Ramos (cell line): ENCODE data around the gene KRT39.
"Not testable (repeated sequence)": the region's sequence is repeated elsewhere in the genome, so short reads cannot be mapped to it uniquely, and the experiment has no call there.

Experiments used
- in situ Hi-C: fragments of 300-500 bp; cut with MboI; formaldehyde crosslinking; loops from one replicate; pipeline ENCODE4 v1.14.3; 2022; ENCODE audit warnings: low sequenced_read_pairs; ENCODE audit not compliant: unreplicated experiment

The KRT39 gene

DNA sequence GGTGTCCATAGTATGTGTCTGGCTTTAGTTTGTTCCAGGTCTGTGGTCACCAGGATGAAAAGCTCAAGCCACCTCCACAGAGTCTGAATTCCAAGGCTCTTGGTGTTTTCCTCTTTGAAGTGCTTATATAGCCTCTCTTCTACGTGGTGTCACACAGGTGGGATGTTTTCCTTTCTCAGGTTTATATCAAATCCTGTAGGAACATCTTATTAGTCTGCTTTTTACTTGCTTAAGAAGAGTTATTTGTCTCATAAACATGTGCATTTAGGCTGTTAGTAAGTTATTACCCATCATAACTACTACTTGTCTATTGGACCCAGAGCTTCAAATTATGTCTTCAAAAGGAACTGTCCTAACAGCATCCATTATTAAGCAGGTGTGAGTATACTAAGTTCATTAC lies at the start of gene KRT39:
Gene KRT39 (minus strand): TSS at position 101 of the 400 bp plus-strand sequence. CDS start 92 bp downstream, at position 9.
- in situ Hi-C loops, result no loop called here

DNA sequence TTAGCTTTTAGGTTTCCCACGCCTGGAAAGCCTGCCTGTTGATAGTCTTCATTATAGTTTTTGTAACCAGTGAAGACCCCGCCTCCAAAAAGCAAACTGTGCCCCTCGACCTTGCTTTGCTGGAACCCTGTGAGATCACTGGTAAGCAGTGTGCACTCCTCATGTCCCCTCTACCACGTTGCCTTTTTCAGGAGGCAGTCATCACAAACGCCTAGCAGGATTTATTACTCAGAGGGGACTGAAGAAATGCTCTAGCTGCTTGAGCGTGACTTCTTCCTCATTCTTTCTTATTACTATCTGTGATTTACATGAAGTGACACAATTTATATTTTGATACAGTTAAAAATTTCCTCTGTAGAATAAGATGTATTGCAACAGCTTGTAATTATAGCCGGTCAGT lies 48.7 kb upstream of the KRT39 start:
- in situ Hi-C loops, result no loop called here

DNA sequence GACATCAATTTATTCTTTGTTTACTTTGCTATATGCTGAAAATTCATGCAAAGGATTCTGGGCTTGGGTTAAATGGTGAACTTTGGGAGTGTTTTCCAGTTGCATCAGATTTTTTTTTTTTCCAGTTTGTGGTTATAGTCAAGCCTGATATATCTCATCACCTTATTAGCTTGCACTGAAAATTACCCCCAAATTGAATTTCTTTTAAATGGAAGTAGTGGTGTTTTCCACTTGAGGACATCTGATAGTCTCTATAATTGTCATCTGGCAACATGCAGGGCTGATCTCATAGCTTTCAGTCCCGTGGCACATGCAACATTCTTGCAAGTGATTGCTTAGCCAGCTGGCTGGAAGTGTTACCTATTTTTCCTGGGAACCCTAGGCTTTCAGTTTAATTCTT lies 46.9 kb upstream of the KRT39 start:
- in situ Hi-C loops, result no loop called here

DNA sequence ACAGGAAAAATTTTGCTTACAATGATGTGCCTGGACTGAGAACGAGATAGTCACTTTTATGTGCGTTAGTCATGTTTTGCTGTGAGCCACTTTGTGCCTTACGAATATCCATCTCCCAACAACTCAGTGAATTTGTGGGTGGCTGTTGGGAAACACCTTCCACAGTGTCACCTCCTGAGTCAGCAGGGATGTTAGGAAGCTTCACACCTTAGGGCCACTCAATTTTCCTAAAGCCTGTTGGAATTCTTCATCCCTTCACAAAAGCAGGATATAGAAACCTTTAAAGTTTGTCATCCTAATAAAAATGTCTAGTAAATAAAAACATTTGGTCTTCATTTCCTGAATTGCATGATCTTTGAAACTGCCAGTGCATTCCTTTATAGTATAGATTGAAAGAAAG lies 46.4 kb upstream of the KRT39 start:
- in situ Hi-C loops, result no loop called here

DNA sequence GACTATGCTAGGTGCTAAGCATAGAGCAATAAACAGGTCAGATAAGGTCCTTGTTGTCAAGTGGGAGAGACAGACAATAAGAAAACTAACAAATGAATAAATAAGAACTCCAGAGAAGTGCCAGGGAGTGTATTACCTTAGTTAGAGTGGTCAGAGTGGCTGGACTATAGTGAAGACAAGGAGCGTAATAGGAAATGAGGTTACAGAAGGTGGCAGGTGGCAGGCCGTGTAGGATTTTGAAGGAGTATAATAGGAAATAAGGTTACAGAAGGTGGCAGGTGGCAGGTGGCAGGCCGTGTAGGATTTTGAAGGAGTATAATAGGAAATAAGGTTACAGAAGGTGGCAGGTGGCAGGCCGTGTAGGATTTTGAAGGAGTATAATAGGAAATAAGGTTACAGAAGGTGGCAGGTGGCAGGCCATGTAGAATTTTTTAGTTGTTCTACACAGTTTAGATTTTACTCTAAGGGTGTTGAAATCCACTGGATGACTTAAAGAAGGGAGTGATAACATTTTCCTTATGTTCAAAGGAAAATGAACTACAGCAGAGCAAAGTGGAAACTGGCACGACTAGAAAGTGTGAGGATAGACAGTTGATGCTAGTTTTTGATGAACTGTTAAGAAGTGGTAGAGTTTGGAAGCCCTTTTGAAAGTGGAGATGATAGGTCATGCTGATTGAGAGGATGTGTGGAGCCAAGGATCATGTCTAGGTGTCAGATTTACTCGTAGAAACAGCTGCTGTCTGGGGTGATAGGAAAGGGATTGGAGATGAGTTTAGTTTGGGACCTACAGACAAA lies 45.8 kb upstream of the KRT39 start:
- in situ Hi-C loops, result no loop called here

DNA sequence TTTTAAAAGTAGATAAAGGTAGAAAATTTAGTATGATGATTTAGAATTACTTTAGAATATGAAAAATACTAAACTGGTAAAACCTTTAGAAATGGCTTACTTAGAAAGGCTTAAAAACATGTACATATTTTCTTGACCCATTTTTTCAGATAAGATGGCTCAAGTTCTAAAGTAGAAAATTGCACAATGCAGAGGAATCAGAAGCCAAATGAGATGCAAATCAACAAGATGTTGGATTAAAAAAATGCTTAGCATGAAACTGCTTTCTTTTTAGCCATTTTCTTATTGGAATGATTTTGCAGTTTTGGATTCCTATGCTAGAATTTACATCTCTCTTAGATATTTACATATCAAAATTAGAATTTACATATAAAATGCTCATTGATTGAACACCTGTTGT lies 43.7 kb upstream of the KRT39 start:
- in situ Hi-C loops, result no loop called here

DNA sequence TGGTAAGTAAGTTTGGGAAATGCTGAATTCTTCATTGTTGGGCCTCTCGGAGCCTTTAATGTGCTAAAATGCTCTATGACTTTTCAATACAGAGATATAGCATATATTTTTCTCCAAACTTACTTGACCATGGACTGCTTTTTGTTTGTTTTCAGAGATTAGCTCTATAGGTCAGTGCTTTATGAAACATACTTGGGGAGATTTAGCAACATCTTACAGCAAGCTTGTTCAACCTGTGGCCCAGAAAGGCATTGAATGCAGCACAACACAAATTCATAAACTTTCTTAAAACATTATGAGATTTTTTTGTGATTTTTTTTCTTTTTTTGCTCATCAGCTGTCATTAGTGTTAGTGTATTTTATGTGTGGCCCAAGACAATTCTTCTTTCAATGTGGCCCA lies 43.2 kb upstream of the KRT39 start:
- in situ Hi-C loops, result no loop called here

DNA sequence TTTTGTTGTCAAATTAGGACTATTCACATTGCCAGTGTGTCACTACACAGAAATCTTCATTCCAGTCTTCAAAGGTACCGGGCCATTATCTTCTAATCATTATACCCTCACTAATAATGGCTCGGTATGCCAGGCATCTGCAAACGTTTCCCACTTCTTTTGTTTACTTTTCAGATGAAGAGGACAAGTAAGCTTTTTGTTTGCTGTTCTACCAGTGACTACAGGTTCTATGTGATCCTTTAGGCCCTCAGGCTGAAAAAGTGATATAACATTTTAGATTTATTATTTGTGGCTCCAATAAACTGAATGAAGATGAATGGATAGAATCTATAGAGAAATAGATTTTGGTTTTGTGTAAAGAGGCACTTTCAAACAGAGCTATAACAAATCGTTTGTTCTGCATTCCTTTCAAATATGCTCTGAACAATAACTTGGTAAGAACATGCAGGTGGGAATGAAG lies 42.6 kb upstream of the KRT39 start:
- in situ Hi-C loops, result no loop called here

DNA sequence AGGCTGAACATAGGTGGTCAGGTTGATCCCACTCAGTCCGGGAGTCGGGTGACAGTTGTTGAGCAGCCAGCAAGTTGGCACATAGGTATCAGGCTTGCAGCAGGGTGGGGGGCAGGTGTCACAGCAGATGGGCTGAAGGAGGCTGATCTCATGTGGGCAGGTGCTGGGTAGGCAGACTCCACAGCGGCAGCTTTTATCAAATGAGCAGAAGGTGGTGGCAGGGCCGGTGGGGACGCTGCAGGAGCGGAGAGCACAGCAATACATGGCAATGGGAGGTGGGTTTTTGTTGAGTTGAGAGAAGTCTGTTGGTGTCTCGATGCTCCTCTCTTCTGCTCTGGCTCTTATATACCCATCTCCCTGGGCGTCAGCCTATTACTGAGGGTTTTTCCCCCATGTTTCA lies 42.1 kb upstream of the KRT39 start, which contains the start of gene KRTAP3-1:
Gene KRTAP3-1 (minus strand): TSS at position 318 of the 400 bp plus-strand sequence. CDS start 54 bp downstream, at position 264.
- in situ Hi-C loops, result no loop called here

DNA sequence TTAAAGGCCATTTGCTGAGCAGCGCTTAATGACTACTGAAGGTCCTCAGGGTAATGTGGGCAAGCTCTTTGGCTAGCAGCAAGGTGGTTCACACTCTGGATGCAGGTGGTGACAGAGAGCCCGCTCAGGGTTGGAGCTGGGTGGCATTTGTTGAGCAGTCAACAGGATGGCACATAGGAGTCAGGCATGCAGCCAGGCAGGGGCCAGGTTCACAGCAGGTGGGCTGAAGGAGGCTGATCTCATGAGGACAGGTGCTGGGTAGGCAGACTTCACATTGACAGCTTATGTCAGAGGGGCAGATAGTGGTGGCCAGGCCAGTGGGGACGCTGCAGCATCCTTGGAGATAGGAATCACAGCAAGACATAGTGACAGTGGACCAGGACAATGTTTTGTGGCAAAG lies 37.6 kb upstream of the KRT39 start:
- in situ Hi-C loops, result no loop called here

DNA sequence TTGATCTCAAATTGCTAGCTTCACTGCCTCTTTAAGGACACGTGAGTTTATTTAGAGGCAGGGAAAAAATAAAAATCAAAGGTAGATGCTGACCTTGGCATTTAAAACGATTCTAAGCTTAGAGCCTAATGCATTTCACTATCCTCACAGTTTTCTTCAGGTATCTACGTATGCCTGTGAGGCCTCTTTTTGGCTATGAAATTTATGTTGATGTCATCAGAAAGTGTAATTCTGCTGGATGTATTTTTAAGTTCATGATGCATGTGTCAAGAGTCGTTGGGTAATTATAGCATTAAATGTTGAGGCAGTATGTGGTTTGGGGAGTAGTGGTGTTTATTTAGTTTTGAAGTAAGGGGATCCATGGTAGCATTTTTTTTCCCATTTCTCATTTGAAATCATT lies 37.2 kb upstream of the KRT39 start:
- in situ Hi-C loops, result no loop called here

DNA sequence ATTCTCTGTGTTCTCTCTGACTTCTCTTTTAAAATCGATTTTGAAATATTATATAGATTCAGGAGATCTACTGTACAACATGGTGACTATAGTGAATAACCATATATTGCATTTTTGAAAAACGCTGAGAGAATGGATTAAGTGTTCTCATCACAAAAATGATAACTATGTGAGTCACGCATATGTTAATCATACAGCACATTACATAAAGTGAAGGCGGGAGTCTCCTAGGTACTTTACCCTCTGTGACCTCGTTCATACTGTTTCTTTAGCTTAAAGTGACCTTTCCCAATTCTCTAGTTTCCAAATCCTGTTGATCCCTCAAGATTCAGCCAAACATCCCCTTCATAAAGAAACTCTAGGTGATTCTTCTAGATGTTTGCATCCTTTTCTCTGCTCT lies 36.1 kb upstream of the KRT39 start:
- in situ Hi-C loops, result no loop called here

DNA sequence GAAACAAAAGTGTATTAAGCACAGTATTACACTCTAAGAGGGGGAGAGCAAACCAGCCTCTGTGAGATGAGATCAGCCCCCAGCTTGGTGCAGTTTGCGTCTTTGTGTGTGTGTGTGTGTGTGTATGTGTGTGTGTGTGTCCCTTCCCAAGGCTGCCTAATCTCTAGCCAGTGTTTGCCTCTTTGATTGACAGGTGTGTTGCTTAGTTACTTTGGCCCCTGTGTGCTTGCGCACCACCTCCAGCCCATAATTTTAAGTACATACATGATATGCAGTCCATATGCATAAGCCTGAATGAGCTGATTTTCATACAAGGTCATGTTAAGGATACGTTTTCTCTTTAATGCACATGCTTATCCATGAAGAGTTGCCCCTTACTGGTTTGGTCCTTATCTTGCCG lies 35.0 kb upstream of the KRT39 start:
- in situ Hi-C loops, result no loop called here

DNA sequence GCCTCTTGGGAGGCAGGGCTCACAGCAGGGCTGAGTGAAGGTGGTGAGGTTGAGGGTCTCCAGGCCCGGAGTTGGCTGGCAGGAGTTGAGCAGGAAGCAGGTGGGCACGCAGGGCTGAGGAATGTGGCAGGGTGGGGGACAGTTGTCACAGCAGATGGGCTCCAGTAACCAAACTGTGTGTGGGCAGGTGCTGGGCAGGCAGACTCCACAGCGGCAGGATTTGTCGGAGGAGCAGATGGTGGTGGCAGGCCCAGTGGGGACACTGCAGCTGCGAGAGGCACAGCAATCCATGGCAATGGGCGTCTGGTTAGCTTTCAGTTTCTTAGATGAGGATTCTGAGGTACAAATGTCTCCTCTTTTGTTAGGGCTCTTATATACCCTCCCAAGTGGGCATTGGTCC lies 32.8 kb upstream of the KRT39 start, which contains the start of gene KRTAP3-2:
Gene KRTAP3-2 (minus strand): TSS at position 344 of the 400 bp plus-strand sequence. CDS start 53 bp downstream, at position 291.
- in situ Hi-C loops, result not testable (repeated sequence)

DNA sequence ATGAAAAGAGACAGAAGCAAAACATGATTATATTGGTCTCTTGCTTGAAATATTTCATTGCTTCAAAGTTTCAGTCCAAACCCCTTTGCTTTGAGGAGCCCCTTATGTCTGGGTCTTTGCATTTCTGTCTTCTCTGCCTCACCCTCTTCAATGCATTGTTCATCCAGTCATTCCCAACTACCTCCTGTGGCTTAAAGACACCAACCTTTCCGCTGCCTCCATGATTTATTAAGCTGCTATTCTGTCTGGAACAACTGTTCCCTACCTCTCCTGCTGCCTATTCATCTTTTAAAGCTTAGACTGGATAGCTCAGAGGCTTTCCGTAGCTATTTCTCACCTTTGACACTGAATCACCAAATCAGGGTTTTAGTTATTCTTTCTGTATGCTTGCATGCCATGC lies 30.6 kb upstream of the KRT39 start:
- in situ Hi-C loops, result no loop called here

DNA sequence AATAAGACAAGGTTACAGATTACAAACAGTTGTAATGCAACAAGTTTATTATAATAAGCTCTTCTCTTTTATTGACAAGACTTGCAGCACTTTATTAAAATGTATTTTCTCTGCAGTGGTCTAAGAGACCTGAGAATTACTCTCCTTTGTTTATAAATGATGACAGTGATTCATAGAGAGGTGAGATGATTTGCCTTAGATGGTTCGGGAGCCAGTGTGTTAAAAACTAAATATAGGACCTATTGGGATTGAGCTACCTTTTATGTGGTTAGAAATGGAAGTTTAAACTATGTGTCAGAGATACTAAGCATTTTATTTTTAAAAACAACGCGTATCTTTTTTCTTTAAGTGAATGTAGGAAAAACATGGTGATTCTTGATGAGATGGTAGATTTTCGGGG lies 30.1 kb upstream of the KRT39 start:
- in situ Hi-C loops, result no loop called here

DNA sequence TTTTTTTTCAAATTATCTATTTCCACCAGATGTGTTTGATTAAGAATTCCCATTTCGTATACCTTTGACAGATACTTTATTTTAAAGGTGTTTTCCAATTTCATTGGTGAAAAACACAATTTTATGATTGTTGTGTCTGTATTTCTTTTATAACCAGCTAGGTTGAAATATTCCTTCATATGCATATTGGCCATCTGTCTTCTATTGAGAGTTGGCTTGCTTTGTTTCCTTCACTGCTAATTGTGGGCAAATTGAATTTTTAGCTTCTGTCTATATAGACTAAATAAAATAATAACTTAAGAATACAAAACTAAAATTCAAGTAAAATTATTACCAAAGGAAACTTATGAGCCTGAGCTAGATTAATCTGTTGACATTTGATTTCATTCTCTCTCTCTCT lies 28.4 kb upstream of the KRT39 start:
- in situ Hi-C loops, result no loop called here

DNA sequence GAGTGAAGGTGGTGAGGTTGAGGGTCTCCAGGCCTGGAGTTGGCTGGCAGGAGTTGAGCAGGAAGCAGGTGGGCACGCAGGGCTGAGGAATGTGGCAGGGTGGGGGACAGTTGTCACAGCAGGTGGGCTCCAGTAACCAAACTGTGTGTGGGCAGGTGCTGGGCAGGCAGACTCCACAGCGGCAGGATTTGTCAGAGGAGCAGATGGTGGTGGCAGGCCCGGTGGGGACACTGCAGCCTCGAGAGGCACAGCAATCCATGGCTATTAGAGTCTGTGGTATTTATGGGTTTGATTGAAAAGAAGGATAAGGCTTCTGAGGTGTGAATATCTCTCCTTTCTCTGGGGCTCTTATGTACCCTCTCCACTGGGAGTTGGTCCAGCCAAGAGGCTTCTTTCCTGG lies 27.1 kb upstream of the KRT39 start, which contains the start of gene KRTAP3-3:
Gene KRTAP3-3 (minus strand): TSS at position 326 of the 400 bp plus-strand sequence. CDS start 67 bp downstream, at position 259.
- in situ Hi-C loops, result no loop called here

DNA sequence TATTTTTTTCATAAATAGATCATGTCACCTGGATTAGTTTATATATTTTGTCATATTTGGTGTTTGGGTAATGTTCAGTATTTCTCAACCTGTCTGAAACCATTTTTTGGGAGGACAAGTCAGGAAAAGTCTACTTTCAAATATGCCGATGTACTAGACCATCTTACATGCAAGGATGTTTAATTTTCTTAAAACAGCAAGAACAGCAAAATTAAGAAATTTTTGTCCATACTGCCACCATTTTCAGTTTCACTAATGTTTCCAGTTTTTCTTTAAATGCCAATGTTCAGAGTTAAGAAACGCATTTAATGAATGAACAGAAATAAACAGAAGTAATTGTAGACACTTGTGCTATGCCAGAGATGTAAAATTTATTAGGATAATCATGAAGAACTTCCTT lies 26.3 kb upstream of the KRT39 start:
- in situ Hi-C loops, result no loop called here

DNA sequence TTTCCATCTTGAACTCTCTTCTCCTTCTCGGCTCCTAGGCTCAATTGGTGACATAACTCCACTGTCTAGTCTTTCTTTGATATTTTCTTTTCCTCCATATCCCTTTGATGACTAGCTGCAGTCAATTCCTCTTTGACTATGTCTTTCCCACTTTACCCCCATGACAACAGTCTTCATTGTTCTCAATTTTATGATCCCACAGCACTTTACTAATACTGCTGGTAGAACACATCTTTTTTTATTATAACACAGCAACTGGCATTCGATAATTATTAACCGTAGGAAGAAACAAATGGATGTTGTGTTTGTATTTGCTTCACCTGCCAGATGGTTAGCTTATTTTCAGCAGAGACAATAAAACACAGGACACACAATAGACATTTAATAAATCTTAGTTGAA lies 25.9 kb upstream of the KRT39 start:
- in situ Hi-C loops, result no loop called here

DNA sequence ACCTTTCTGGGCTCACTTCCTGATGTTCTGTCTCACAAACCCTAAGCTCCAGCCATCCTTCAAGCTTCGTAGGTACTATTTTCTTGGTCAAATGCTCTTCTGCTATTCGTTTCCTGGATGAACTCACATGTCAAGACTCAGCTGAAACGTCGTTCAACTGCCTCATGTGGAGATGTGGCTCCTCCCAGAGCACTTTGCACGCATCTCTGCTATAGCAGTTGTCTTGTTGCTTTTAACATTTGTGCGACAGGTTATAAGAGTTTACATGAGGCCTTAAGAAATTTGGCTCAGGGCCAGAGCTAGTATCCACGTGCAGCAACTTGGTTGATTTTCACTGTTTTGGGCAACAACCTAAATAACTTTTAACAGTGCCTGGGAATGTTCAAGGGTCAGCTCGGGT lies 20.2 kb upstream of the KRT39 start:
- in situ Hi-C loops, result no loop called here

DNA sequence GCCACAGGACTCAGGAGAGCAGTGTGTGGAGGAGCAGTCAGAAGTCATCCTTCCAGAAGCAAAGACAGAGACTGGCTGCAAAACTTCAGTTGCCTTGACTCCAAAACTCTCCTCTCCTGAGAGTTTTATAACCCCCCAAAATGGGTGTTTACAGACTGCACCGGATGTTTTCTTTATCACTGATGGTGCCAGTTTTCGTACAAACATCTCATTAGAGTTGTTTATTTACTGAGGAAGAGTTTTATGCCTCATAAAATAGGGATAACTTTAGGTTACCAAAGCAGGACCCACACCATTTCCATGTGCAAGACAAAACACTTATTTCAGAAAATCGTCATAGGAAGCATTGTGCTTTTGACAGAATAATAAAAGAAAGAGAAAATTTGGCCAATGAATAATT lies 17.5 kb upstream of the KRT39 start, which contains the start of gene KRT40:
Gene KRT40 (minus strand): TSS at position 101 of the 400 bp plus-strand sequence. CDS start 53 bp downstream, at position 48.
- in situ Hi-C loops, result no loop called here
